T-helper 2 cell treated with Interferon-gamma antibody and Interleukin-4, amounts not matched to agents 100 ng/mL and 5 ng/mL, for 36 hours (primary cell): ENCODE data around the gene NPRL2. TPM values are rescaled to one million over a fixed set of nuclear protein-coding genes. Genes with fewer than 3 reads are reported as not detected.

Source experiments
- intact Hi-C: fragments of 100-400 bp; cut with micrococcal nuclease; formaldehyde crosslinking; loops from one replicate; pipeline ENCODE4 v1.15.1; 2023
- total RNA-seq: library from RNA; stranded (reverse); gene quantifications from 2 replicates; pipeline ENCODE4 v1.2.3, GENCODE V29; 2022

Gene NPRL2
- total RNA-seq, 1 donor from 2014 or later = 44.4 TPM

DNA sequence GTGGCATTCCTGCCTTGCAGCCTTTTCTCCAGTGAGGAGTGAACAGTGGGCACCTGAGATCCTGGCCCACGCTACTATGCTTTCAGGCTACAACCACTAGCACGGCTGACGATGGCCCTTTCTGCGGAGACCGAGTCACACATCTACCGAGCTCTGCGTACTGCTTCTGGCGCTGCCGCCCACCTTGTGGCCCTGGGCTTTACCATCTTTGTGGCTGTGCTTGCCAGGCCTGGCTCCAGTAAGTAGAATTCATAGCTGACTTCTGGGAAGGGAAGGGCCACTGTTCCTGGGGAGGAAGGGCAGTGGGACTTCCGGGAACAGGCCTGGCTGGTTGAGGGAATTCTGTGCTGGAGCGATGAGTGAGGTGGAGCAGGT is 735 bp upstream of the NPRL2 start:
- intact Hi-C loops = loop anchor here (1.0 to 2.0 kb wide), 3 partner anchors 8 to 53 kb away; partner anchors contain the start of genes HYAL3, NAA80 and TMEM115

DNA sequence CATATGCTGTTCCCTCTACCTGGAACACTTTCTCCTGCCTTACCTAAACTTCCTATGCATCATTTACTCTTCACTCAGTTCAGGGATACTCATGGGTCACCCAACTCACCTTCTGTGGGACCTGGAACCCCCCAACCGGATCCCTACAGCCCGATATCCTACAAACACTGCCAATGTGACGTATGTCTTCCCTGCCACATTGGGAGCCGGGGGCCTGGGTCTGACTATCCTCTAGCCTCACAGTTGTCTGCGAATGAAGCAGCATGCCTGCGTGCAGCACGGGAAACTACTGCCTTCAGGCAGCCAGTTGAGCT is 405 bp downstream of the NPRL2 start:
- intact Hi-C loops = loop anchor here (1.0 to 2.0 kb wide), 4 partner anchors 12 to 58 kb away; partner anchors contain the start of genes HYAL3, IFRD2 and NAA80

DNA sequence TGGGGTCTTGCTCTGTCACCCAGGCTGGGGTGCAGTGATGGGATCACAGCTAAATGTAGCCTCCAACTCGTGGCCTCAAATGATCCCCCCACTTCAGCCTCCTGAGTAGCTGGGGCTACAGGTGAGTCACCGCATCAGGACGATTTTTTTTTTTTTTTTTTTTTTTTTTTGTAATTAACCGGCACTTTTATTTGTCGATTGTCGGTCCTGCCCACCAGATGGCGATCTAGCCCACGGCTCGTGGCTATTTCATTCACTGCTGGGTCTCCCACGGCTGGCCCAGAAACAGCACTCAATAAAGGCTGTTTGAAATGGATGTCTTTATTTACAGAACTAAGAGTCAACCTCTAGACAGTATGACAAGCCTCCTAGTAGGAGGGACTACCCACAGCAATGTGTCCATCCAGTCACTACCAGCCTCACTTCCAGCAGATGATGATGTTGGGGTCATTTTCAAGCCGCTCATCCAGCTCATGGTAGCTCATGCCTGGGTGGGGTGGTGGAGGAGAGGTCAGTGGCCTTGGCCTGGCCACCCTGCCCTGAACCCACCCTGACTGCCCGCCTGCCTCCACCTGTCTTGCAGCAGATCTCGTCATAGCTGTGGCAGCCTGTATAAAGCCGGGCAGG is 3.3 kb downstream of the NPRL2 start:
- intact Hi-C loops = loop anchor here (1.0 kb wide), 1 partner anchor 195 kb away; no protein-coding TSS in a partner anchor

DNA sequence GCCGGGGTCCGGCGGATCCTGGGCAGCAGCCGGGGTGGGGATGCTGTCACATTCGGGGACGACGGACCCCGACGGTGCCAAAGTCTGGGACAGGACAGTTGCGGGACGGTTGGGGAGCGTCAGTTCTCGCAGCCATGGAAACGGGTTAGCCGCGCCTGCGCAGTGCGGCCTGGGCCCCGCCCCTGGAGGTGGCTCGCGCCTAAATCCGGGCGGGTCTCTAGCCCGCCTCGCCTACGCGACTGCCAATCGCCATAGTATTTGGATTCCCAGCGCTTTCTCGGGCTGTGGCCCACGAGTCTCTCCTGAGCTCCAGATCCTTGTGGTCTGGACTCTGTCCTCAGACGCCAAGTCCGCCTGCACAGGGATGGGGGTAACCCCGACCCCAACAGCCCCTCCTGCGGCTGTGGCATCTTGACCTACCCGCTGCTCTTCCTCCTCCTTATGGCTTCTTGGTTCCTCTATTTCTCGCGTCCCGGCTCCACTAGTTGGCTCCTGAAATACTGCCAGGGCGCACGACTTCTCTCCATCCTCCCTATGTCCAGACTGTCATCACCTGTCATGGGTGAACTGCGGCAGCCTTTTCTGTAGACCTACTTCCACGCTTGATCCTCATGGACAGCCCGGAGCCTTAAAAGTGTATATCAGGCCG is 4.9 kb downstream of the NPRL2 start, which contains the start of gene ZMYND10:
ZMYND10 (minus strand) TSS at position 147 of the 649 bp plus-strand sequence. CDS start 153 bp downstream, outside the sequence.
- intact Hi-C loops = no loop called here

DNA sequence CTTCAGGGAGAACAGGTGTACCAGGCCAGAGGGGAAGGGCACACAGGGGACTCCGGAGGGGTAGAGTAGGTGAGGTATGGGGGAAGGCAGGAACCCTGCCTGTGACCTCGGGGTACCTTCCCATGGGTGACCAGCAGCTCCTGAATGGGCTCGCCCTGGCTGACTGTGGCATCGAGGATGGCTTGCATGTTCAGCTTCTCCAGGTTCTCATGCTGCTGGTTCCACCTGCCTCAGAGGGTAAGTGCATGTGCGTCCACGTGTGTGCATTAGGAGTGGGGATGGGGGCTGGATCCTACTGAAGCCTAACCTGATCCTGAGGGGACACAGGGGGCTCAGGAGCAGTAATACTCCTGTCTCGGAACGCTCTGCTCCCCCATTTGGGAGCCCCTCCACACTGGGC is 5.6 kb downstream of the NPRL2 start:
- intact Hi-C loops = no loop called here

DNA sequence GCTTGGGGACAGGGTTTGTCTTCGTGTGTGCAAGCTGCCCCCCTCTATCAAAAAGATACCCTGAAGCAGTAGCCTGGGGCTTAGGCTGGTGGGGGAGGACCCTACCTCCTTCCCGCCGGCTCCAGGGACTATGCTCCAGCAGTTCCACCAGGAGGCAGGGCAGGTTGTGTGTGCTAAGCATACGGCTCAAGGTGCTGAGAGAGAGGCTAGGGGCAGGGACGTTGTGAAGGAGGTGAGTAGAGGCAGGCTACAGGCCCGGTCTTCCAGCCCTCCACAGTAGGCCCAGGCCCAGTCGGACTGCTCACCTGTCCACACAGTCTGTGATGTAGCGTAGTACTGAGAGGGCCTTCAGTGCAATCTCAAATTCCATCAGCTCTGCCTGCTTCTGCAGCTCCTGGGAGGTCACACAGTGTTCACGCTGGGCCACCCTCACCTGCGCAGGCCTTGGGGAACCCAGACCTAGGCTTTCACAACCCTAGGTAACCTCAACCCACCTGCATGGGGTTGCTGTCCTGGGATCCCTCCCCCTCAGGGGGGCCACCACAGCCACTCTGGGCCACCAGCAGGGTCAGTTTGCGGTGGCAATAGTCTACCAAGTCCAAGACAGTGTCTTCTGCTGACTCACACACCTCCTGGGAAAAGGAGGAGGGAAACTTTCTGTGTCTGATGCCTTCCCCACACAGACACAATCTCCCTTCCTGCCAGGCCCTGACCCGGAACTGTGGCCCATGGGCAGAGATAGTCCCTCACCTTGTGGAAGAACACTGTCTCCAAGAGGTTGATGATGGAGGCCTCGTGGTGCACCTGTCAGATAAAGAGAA is 7.6 kb downstream of the NPRL2 start:
- intact Hi-C loops = loop anchor here (5.0 kb wide), 1 partner anchor 224 kb away; the partner anchor contains the start of genes C3orf18 and HEMK1

DNA sequence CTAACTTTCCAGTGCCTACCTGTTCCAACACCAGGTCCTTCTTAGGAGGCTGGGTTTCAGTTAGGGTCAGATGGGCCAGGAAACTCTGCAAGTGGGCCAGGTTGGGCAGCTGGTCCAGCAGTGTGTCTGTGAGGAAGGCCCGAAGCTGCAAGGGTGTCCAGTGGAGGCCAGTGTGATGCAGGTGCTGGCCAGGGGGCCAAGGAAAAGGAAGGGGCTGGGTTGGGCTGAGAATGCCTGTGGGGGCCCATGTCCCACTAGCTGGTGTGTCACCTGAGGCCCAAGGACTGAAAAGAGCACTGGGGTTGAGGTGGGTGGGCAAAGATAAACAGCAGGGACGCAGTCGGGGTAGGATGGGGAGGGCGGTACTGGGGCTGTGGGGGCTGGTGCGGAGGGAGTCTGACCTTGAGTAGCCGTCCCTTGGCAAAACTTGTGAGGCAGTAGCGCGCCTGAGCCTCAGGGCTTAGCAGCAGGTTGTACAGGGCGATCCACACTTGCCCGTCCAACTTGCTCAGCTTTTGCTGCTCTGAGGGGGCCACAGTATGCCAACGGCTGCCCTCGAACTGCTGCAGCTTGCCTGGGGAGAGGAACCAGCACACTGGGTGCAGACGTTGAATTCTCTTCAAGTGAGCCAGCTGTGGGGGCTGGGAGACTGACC is 8.5 kb downstream of the NPRL2 start:
- intact Hi-C loops = loop anchor here (2.0 to 5.0 kb wide), 2 partner anchors 225 to 269 kb away; partner anchors contain the start of genes C3orf18, CISH and HEMK1

DNA sequence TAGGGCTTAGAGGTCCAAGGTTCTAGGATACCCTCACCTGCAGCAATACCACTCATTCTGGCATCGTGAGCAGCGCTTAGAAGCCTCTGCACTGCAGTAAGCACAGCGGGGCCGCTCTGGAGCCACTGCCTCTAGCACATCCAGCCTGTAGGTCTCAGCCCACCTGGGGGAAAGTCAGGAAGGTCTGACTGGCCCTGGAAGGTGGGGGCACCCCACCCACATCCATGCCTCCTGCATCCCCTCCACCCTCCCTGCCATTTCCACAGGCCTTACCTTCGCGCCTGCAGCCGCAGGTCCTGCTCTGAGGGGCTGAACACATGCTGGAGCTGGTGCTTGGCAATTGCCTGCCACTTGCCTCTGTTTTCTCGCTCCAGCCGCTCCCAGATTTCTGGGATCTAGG is 9.0 kb downstream of the NPRL2 start:
- intact Hi-C loops = loop anchor here (2.0 to 5.0 kb wide), 2 partner anchors 226 to 269 kb away; partner anchors contain the start of genes C3orf18, CISH and HEMK1

DNA sequence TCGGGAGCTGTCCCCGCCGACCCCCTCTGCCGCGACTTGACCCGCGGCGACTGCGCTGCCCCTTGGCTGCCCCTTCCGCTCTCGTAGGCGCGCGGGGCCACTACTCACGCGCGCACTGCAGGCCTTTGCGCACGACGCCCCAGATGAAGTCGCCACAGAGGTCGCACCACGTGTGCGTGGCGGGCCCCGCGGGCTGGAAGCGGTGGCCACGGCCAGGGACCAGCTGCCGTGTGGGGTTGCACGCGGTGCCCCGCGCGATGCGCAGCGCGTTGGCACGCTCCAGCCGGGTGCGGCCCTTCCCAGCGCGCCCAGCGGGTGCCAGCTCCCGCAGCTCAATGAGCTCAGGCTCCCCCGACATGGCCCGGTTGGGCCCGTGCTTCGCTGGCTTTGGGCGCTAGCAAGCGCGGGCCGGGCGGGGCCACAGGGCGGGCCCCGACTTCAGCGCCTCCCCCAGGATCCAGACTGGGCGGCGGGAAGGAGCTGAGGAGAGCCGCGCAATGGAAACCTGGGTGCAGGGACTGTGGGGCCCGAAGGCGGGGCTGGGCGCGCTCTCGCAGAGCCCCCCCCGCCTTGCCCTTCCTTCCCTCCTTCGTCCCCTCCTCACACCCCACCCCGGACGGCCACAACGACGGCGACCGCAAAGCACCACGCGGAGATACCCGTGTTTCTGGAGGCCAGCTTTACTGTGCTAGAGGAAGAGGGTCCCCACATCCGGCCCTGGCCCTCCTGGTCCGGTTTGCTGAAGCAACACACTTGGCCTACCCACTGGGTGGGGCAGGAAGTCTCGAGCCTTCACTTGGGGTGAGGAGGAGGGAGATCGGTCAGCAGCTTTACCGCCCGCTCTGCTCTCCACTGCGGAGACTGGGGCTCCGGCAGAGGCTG is 9.9 kb downstream of the NPRL2 start, which contains the start of gene RASSF1:
RASSF1 (minus strand) TSS at position 389 of the 882 bp plus-strand sequence; CDS start at position 358, 31 bp downstream.
- intact Hi-C loops = loop anchor here (2.0 to 5.0 kb wide), 2 partner anchors 227 to 270 kb away; partner anchors contain the start of genes C3orf18, CISH and HEMK1

DNA sequence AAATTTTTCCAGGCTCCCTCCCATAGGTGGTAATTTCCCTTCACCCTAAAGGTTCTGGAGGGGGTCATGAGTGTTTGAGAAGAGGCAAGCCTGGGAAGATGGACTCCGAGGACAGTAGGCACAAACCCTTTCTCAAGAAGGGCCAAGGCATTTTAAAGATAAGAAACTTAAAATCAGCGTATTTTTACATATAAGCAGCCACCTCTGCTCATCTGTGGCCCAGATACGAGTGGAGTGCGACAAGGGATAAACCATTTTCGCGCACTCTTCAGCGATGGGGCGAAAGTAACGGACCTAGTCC is 10.5 kb downstream of the NPRL2 start:
- intact Hi-C loops = loop anchor here (2.0 to 5.0 kb wide), 2 partner anchors 227 to 271 kb away; partner anchors contain the start of genes C3orf18, CISH and HEMK1

DNA sequence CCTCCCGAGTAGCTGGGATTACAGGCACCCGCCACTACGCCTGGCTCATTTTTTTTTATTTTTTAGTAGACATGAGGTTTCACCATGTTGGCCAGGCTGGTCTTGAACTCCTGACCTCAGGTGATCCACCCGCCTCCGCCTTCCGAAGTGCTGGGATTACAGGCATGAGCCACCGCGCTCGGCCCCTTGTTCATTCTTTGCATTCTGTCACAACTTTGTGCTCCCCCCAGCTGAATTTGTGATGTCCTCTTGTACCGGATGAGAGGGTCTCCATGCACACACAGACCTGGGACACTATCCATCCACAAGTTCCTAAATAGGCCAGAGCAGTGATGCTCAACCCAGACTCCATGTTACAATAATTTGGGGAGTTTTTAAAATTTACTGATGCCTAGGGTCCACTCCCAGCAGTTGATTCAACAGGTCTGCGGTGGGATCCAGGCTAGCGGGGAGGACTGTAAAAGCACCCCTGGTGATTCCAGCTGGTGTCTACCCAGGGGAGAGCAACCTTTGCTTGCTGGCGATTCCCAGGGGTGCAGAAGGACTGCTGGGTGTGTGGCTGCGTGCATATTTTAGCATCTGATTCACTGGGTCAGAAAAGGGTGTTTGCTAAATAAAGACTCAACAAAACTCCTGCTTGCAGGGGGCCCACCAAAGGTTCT is 11.0 kb downstream of the NPRL2 start:
- intact Hi-C loops = loop anchor here (2.0 to 5.0 kb wide), 3 partner anchors 228 to 1048 kb away; partner anchors contain the start of genes C3orf18, CISH, HEMK1 and MANF

DNA sequence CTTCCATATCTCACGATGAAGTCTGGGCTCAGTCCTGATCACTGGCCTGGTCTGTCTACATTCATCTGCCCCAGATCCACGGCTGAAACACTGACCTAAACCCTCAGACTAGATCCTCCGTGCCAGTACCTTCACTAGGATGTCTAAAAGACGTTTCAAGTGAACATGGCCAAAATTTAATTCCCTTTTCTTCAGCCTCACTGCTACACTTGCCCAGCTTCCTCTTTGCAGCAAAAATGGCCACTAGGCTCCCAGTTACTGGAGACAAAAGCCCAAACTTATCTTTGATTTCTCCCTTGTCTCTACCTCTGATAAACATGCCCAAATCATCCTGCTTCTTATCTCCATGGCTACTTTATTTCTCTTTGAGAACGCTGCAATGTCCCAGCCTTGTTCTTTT is 11.6 kb downstream of the NPRL2 start:
- intact Hi-C loops = loop anchor here (1.0 to 5.0 kb wide), 2 partner anchors 11 to 1048 kb away; partner anchors contain the start of genes CYB561D2, MANF and NPRL2

DNA sequence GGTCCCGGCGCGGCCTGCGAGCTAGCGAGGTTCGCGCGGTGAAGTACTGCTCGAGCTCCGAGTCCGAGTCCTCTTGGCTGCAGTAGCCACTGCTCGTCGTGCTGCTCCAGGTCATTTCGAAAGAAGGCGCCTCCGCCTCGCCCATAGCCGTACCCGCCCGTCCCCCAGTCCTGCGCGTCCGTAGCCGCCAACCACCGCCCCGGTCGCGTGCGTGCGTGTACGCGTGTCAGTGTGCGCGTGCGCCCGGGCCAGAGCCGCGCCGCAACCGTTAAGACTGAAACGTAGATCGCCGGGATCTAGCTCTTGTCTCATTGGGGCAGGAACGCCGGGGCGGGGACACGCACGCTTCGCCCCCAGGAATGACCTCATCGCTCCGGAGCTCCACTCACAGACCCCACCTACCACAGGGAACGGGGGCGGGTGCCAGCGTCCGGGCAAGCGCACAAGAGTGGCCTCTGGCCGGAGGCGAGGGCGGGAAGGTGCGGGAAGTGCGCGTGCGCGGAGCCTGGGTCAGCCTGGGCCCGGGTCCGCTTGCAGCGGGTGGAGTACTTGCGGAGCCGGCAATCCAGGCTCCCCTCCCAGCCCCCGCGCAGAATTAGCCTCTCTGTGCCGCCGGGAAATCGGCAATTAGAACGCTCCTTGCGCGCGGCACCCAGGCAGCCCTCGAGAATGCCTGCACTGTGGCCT is 13.3 kb downstream of the NPRL2 start:
- intact Hi-C loops = loop anchor here (1.0 to 5.0 kb wide), 6 partner anchors 9 to 1050 kb away; partner anchors contain the start of genes HYAL3, MANF, NAA80 and TMEM115

DNA sequence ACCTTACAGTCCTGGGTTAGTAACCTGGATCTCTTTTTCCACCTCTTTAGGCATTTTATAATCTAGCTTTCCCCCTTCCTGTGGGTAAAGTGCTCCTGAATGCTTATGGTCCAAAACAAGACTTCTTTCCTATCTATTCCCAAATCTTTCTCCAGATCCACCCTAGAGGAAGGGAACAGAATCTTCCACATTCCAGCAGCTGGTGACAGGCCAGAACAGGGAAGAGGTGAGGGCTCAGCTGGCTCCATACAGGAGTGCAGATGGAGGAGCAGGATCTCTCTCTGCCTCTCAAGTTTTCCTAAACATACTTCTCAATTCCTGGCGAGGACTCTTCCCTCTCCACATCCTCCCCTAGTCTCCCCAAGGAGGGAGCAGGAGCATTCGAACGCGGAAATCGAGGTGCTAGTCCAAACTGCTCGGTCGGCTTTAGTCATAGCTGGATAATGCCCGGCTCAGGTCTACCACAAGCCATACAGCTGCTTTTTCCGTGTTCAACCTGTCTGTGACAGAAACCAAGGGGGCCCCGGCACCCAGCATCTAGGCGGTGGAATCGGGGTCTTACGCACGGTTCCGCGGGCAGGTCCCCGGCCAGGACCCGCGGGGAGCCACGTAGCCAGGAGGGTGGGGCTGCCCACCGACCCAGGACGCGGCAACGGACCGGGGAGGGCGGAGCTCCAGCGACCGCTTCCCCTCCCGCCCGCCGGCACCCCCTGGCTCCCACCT is 14.0 kb downstream of the NPRL2 start:
- intact Hi-C loops = loop anchor here (1.0 to 5.0 kb wide), 6 partner anchors 8 to 1051 kb away; partner anchors contain the start of genes HYAL3, MANF, NAA80 and TMEM115

DNA sequence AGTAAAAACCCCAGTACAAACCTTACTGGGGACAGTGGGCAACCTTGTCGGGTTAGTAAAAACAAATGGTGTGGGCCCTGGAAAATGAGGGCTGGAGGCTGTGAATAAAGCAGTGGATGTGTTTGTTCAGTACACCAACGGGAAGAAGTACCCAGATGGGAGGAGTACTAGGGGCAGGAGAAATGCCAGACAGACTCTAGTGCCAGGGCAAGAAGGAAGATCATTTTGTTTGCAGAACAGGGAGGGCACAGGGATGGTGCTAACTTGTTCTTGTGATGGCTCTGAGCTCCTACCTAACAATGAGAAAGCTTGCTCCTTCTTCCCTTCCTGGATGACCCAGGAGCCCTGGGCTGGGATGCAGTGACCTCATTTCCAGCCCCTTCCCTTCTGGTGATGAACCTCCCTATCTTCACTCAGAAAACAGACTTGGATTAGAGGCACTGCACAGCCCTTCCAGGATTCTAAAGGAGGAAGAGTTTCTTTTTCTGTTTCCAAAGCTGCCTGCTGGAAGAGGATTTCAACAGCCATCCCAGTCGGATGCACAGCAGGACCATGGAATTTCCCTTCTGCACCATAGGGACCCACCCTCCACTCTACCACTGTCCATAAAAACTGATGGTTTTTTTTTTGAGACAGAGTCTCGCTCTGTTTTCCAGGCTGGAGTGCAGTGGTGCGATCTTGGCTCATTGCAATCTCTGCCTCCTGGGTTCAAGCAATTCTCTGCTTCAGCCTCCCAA is 16.1 kb downstream of the NPRL2 start:
- intact Hi-C loops = loop anchor here (5.0 kb wide), 1 partner anchor 1053 kb away; the partner anchor contains the start of gene MANF

DNA sequence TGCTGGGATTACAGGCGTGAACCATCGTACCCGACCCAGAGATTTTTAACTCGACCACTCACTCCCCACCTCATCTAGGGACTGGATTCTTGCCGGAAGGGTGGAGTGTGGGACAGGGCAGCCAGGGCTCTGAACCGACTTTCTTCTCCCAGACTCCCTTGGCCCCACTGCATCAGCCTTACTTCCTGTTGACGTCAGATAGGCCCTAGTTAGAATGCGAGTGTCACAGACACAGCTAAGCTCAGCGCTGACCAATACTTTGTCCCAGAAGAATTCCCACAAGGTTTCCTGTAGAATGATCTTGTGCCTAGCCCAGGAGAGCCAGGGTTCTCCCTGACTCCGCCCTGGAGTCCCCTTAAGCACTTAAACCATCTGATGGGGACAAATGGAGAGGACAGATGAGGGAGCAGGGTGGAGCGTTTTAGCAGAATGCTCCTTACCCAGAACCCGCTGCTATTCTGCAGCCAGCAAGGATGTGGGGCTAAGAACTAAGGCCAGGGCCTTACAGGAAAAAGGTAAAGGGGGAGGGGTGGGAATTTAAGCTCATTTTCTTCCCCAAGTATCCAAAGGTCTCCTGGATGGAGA is 16.7 kb downstream of the NPRL2 start:
- intact Hi-C loops = no loop called here
